Vagina (tissue), 2 donors: ENCODE data around the gene SEMA3B. TPM values are rescaled to one million over a fixed set of nuclear protein-coding genes. Genes with fewer than 3 reads are reported as not detected.

Experiments
- DNase-seq, 2 donors: peaks; one replicate each; pipeline ENCODE4 v3.0.0-alpha.2; 2017; ENCODE audit errors: extremely low spot score in 2 of 2
- H3K27ac ChIP-seq: fragments of 200-600 bp; sonication (generic); one replicate; pipeline ENCODE4 v1.5.1; 2019
- H3K27me3 ChIP-seq: fragments of 200-600 bp; sonication (generic); one replicate; pipeline ENCODE4 v1.5.1; 2019
- H3K36me3 ChIP-seq, 2 donors: fragments of 200-600 bp; sonication (generic); one replicate each; pipeline ENCODE4 v1.5.1; 2017 to 2019
- H3K4me1 ChIP-seq: fragments of 200-600 bp; sonication (generic); one replicate; pipeline ENCODE4 v1.5.1; 2019
- H3K4me3 ChIP-seq, 2 donors: fragments of 200-600 bp; sonication (generic); 1 replicate in 1 of 2; 2 replicates in 1 of 2; pipeline ENCODE4 v1.5.1; 2016 to 2019
- H3K9me3 ChIP-seq: fragments of 200-600 bp; sonication (generic); one replicate; pipeline ENCODE4 v1.5.1; 2019
- POLR2A ChIP-seq, 2 donors: fragments of 450-650 bp; IDR thresholded peaks; one replicate each; pipeline ENCODE4 v1.6.1; 2017; ENCODE audit warnings: antibody characterized with exemption in 2 of 2, mild to moderate bottlenecking in 2 of 2, moderate library complexity in 2 of 2
- POLR2AphosphoS5 ChIP-seq, 2 donors: sonication (generic); formaldehyde crosslinking; IDR thresholded peaks; one replicate each; pipeline ENCODE4 v1.9.0; 2017; ENCODE audit warnings: antibody characterized with exemption in 2 of 2, mild to moderate bottlenecking in 2 of 2, low read depth in 1 of 2; ENCODE audit not compliant: insufficient read depth in 1 of 2
- intact Hi-C: fragments of 100-400 bp; cut with DNase I; formaldehyde crosslinking; loops from one replicate; pipeline ENCODE4 v1.15.1; 2023
- total RNA-seq: library from RNA; depleted of rRNA; stranded (reverse); fragments of >200 nt; gene quantifications from one replicate; pipeline ENCODE4 v1.2.3, GENCODE V29; 2016
- TF ChIP-seq, protein P1 (sequence below), 3 experiments: fragments of 450-650 bp in 2 of 3; fragments of 200-600 bp in 1 of 3; sonication (generic) in 1 of 3; IDR thresholded peaks; one replicate each; pipeline ENCODE4 v1.5.1; 2017 to 2019; ENCODE audit warnings: antibody characterized with exemption in 3 of 3, mild to moderate bottlenecking in 2 of 3, moderate library complexity in 2 of 3

SEMA3B gene
- total RNA-seq, 1 donor from 2014 or later: 32.9 TPM

DNA sequence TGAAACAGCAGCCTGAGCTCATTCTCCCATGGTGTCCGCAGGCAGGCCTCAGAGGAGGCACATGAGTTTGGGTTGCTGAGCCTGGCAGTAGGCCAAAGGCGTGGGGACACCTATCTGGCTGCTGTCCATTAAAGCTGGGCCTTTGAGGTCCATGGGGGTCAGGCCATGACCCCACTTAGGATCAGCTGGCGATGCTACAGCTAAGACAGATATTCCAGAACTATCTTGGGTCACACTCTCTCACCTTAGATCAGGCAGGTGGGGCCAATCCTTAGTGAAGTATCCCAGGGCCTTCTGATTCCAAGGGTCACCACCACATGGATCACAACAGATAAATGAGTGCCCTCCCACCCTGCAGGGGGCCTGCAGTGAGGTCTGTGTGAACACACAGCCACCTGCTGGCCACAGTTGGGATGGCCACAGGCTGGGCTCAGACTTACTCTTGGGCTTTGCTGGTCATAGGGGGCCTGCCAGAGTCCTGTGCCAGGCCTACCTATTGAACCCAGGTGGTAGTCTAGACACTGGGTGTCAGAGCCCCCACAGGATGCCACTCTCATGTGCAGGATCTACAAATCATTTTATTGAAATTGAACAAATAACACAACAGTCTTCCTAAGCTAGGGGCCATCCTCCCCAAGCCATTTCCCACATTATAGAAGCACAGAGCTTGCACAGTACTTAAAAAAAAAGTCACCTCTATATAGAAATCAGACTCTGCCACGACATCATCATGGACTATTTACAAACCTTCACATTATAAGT lies 55.6 kb downstream of the SEMA3B start:
- H3K9me3 ChIP-seq: no peaks in the 10 kb centered on the region
- H3K27me3 ChIP-seq: no peaks in the 10 kb centered on the region
- peaks cover 0 to 13% of the 10 kb centered on the region in 2 donors for H3K36me3 ChIP-seq
- H3K27ac ChIP-seq: peak overlapping the region; percentile 90
- H3K4me1 ChIP-seq: peaks cover 47% of the 10 kb centered on the region
- no peak for DNase-seq
- no peak overlapping the region for H3K4me3 ChIP-seq
- TF ChIP-seq, protein P1, sequence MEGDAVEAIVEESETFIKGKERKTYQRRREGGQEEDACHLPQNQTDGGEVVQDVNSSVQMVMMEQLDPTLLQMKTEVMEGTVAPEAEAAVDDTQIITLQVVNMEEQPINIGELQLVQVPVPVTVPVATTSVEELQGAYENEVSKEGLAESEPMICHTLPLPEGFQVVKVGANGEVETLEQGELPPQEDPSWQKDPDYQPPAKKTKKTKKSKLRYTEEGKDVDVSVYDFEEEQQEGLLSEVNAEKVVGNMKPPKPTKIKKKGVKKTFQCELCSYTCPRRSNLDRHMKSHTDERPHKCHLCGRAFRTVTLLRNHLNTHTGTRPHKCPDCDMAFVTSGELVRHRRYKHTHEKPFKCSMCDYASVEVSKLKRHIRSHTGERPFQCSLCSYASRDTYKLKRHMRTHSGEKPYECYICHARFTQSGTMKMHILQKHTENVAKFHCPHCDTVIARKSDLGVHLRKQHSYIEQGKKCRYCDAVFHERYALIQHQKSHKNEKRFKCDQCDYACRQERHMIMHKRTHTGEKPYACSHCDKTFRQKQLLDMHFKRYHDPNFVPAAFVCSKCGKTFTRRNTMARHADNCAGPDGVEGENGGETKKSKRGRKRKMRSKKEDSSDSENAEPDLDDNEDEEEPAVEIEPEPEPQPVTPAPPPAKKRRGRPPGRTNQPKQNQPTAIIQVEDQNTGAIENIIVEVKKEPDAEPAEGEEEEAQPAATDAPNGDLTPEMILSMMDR (IDR thresholded peaks at IDR 0.05): peak; percentile 36 to 76 (median 74)
- no peak for TF ChIP-seq POLR2AphosphoS5 (IDR thresholded peaks at IDR 0.05; ENCODE audit: insufficient read depth in 1 of 2, low read depth in 1 of 2)
- intact Hi-C loops: loop anchor here (5.0 kb wide), 1 partner anchor 67 kb away; no protein-coding TSS in a partner anchor

DNA sequence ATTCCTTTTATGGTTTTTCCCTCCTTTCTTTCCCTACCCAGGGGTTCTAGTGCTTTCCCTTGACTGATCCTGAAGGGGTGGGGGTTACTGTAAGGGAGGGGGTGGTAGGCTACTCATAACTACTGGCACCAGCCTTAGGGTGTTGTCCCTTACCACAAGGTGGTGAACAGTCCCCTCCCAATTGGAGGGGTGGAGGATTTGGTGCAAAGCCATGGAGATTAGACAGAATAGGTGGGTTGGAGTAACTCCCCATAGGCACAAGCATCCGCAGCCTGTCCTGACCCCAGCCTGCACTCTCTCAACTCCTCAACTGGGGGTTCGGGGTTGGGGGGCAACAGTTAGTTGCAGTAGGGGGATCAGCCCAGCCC lies 56.1 kb downstream of the SEMA3B start:
- DNase-seq: no peak
- Histone ChIP-seq H3K36me3 (peaks cover 0 to 17% of the 10 kb centered on the region in 2 donors), H3K27me3 (no peaks in the 10 kb centered on the region), H3K9me3 (no peaks in the 10 kb centered on the region), H3K4me1 (peaks cover 42% of the 10 kb centered on the region), H3K27ac (no peak overlapping the region), H3K4me3 (no peak overlapping the region)
- TF ChIP-seq, protein P1 (IDR thresholded peaks at IDR 0.05): no peak
- no peak for TF ChIP-seq POLR2AphosphoS5 (IDR thresholded peaks at IDR 0.05; ENCODE audit: insufficient read depth in 1 of 2, low read depth in 1 of 2)
- no peak for TF ChIP-seq POLR2A (IDR thresholded peaks at IDR 0.05)
- intact Hi-C loops: no loop called here

DNA sequence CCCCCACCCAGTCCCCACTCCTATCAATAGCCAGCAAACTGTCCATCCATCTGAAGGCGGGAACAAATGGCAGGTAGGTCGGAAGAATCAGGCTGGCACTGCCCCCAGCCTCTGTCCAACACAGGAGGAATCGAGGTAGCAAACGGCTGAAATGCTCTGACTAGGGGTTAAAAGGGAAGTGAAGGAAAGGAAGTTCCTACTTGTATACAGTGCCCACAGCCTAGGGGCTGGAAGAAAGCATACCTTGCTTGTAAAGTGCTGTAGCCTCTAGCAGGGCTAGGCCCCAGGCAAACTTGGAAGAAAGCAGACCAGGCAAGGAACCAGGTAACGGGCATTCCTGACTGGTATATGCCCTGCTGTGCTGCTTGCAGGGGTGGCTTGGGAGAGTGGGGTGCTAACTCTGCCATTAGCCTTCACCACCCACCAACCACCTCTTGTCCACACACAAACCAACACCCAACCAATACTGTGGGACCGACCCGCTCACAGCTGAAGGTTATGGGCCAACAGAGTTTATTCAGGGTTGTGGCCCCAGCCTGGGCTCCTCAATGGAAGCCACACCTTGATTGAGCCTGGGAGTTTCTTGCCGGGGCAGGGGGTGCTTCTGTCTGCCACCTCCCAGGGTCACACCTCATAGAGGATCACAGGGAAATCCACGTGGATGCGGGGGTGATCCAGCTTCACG lies 56.7 kb downstream of the SEMA3B start:
- Histone ChIP-seq H3K36me3 (peaks cover 0 to 23% of the 10 kb centered on the region in 2 donors), H3K9me3 (no peaks in the 10 kb centered on the region), H3K4me1 (peaks cover 36% of the 10 kb centered on the region), H3K27me3 (no peaks in the 10 kb centered on the region), H3K4me3 (no peak overlapping the region), H3K27ac (no peak overlapping the region)
- TF ChIP-seq, protein P1 (IDR thresholded peaks at IDR 0.05): no peak
- TF ChIP-seq POLR2AphosphoS5 (IDR thresholded peaks at IDR 0.05; ENCODE audit: insufficient read depth in 1 of 2, low read depth in 1 of 2) (no peak), POLR2A (IDR thresholded peaks at IDR 0.05) (no peak)
- no peak for DNase-seq
- intact Hi-C loops: no loop called here

DNA sequence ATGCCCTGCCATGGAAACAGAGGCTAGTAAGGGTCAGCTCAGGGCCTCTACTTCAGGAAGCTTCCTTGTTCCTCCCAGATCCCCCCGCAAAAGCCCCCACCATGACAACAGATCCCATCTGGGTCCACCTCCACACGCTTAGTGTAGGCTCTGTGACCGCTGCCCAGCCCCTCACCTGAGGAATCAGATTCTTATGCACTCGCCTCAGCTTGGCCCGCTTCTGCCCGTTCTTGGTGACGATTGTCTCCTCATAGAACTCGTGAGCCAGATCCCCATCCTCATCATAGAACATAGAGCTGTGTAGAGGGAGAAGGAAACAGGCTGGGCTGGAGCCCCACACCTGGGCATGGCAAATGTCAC lies 57.2 kb downstream of the SEMA3B start:
- TF ChIP-seq, protein P1 (IDR thresholded peaks at IDR 0.05): no peak
- TF ChIP-seq POLR2AphosphoS5 (IDR thresholded peaks at IDR 0.05; ENCODE audit: insufficient read depth in 1 of 2, low read depth in 1 of 2) (no peak), POLR2A (IDR thresholded peaks at IDR 0.05) (no peak)
- Histone ChIP-seq H3K27ac (no peak overlapping the region), H3K27me3 (no peaks in the 10 kb centered on the region), H3K36me3 (peaks cover 0 to 28% of the 10 kb centered on the region in 2 donors), H3K4me3 (no peak overlapping the region), H3K9me3 (no peaks in the 10 kb centered on the region), H3K4me1 (peaks cover 35% of the 10 kb centered on the region)
- intact Hi-C loops: no loop called here
- DNase-seq: no peak

DNA sequence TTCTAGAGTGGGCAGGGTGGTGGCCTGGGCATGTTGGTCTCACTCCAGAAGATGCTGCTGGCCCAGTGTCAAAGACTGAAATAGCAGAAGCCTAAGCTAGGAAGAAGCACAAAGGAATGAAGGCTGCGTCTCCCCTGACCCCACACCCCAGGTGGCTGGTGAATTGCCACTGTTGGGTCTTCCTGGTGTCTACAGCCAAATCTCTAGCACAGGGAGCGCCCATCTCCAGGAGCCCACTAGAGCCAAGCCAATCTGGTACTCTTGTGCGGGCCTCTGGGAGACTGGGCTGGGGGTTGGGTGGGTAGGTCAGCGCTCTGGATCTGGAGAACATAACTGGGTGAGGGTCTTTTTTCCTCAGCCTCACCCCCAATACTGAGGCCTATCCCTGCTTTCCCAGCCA lies 58.2 kb downstream of the SEMA3B start:
- Histone ChIP-seq H3K4me1 (peaks cover 30% of the 10 kb centered on the region), H3K9me3 (no peaks in the 10 kb centered on the region), H3K27ac (peak overlapping the region; percentile 63), H3K4me3 (peak overlapping the region; percentile 83 to 94), H3K27me3 (no peaks in the 10 kb centered on the region), H3K36me3 (peaks cover 0 to 37% of the 10 kb centered on the region in 2 donors)
- intact Hi-C loops: no loop called here
- no peak for DNase-seq
- TF ChIP-seq POLR2A (IDR thresholded peaks at IDR 0.05): no peak
- TF ChIP-seq, protein P1 (IDR thresholded peaks at IDR 0.05): no peak
- TF ChIP-seq POLR2AphosphoS5 (IDR thresholded peaks at IDR 0.05; ENCODE audit: insufficient read depth in 1 of 2, low read depth in 1 of 2): no peak
